ENCODE results near the gene RXRA. TPM values are rescaled to one million over a fixed set of nuclear protein-coding genes. Genes with fewer than 3 reads are reported as not detected.

RXRA gene
- total and polyA plus RNA-seq, 2 of the 13 experiments (the other 11 are each of a cell fraction or from before 2014, with no cell fraction given) = 18.9 to 29.2 TPM

DNA sequence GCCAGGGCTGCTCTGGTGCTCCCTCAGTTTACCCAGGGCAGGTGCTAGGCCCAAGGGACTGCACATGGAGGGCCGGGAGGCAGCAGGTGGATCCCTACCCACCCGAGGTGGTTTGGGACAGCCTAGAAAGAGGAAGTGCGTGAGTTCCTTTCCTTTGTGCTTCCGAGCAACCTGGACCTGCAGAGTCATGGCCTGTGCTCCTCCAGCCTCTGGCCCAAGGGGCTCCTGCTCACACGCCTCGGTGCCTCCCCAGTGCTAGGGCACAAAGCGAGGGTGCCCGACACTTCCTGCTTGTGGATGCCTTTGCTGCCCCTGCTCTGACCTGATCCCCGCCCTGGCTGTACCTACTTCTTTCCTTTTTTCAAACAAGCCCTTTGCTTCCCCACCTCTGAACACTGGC lies 79.3 kb downstream of the RXRA start:
- H3K27ac ChIP-seq (ENCODE audit: extremely low read length, insufficient read depth, low read length) = no peak overlapping the region

DNA sequence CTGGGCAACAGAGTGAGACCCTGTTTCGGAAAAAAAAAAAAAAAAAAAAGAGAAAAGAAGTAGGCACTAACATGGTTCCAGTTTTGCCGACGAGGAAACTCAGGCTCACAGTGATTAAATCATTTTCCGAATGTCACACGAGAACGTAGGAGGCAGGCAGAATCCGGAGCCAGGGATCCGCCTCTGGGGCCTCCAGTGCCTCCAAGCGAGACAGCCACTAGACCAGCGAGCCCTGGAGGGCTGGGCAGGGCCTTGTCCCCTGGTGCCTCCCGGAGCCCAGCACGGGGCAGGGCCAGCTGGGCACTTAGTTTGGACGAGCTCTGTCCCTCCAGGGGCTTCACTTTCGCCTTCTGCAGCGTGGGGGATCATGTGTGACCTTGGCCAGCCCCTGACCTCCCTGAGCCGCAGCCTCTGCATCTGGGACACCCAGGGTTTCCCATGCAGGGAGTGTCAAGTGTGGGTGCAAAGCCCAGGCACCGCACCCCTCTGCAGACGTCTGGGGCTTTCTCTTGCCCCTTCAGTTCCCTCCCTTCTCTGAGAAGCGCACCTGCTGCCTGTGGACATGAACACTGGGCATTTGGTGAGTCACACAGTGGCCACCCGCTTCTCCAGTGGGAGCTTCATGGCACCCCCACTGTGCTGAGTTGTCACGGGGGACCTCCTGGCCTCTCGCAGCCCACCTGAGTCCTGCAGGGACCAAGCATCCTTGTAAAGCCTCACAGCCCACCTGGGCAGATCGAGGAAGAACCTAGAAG lies 80.3 kb downstream of the RXRA start:
- Histone ChIP-seq H3K36me3 (replicated peaks in 1 of 2; ENCODE audit: control insufficient read depth in 1 of 2, insufficient read depth in 2 of 2, low read length in 2 of 2) (peaks cover 18 to 47% of the 10 kb centered on the region in 2 experiments; a peak in 4 of 5 replicates), H3K79me2 (ENCODE audit: insufficient read depth, low read length) (no peaks in the 10 kb centered on the region), H3K27ac (ENCODE audit: extremely low read length, insufficient read depth, low read length) (no peak overlapping the region), H3K4me1 (ENCODE audit: insufficient read depth, low read length) (no peaks in the 10 kb centered on the region), H2AFZ (ENCODE audit: low read length) (no peak overlapping the region), H3K27me3 (ENCODE audit: control insufficient read depth in 1 of 2, insufficient read depth in 2 of 2, low read length in 2 of 2) (no peaks in the 10 kb centered on the region), H3K9me3 (ENCODE audit: low read length) (no peaks in the 10 kb centered on the region), H4K20me1 (ENCODE audit: insufficient read depth, low read length) (peaks cover 9% of the 10 kb centered on the region; the same call in 1 of the 2 replicates), H3K9ac (ENCODE audit: insufficient read depth, low read depth, low read length) (no peak overlapping the region), H3K4me3 (replicated peaks in 1 of 3; ENCODE audit: insufficient read depth in 1 of 3, low read depth in 2 of 3, low read length in 3 of 3) (no peak overlapping the region), H3K4me2 (ENCODE audit: low read depth, low read length) (no peak overlapping the region)
- ChIA-PET POLR2A (no interaction called here), CTCF (ENCODE audit: low intra/inter-chr PET ratio, low total read pairs) (no interaction called here)
- TF ChIP-seq NR1H2 (CRISPR knock-in tag; IDR thresholded peaks at IDR 0.05; ENCODE audit: borderline replicate concordance, low read depth) (no peak), DPF2 (CRISPR knock-in tag; IDR thresholded peaks at IDR 0.05; ENCODE audit: borderline replicate concordance, low read depth) (no peak), NFE2L1 (CRISPR knock-in tag; IDR thresholded peaks at IDR 0.05; ENCODE audit: borderline replicate concordance) (no peak), MXD4 (CRISPR knock-in tag; IDR thresholded peaks at IDR 0.05) (no peak), SIX1 (CRISPR knock-in tag; IDR thresholded peaks at IDR 0.05; ENCODE audit: borderline replicate concordance) (no peak), TBP (CRISPR knock-in tag; IDR thresholded peaks at IDR 0.05) (no peak)
- TF ChIP-seq, protein P1, sequence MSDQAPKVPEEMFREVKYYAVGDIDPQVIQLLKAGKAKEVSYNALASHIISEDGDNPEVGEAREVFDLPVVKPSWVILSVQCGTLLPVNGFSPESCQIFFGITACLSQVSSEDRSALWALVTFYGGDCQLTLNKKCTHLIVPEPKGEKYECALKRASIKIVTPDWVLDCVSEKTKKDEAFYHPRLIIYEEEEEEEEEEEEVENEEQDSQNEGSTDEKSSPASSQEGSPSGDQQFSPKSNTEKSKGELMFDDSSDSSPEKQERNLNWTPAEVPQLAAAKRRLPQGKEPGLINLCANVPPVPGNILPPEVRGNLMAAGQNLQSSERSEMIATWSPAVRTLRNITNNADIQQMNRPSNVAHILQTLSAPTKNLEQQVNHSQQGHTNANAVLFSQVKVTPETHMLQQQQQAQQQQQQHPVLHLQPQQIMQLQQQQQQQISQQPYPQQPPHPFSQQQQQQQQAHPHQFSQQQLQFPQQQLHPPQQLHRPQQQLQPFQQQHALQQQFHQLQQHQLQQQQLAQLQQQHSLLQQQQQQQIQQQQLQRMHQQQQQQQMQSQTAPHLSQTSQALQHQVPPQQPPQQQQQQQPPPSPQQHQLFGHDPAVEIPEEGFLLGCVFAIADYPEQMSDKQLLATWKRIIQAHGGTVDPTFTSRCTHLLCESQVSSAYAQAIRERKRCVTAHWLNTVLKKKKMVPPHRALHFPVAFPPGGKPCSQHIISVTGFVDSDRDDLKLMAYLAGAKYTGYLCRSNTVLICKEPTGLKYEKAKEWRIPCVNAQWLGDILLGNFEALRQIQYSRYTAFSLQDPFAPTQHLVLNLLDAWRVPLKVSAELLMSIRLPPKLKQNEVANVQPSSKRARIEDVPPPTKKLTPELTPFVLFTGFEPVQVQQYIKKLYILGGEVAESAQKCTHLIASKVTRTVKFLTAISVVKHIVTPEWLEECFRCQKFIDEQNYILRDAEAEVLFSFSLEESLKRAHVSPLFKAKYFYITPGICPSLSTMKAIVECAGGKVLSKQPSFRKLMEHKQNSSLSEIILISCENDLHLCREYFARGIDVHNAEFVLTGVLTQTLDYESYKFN (CRISPR knock-in tag; conservative IDR thresholded peaks at IDR 0.05) = no peak
- no peak for DNase-seq (ENCODE audit: low spot score)
- no TSS peak for BruUV-seq (replicated peaks)
- whole genome bisulfite sequencing (ENCODE audit: low lambda C conversion rate) = 90% methylated on average over 15 of the region's 23 CpGs
- ATAC-seq = no peak
- in situ Hi-C loops (cut with HindIII; ENCODE audit: extremely low pct_ligation_motif_present, low pct_unique_long_range_greater_than_20kb) = no loop called here
- FAIRE-seq = no peak
- intact Hi-C loops (cut with micrococcal nuclease; ENCODE audit: unreplicated experiment) = no loop called here

More for the DNA sequence above, 79.3 kb downstream of the RXRA start:
- DNase-seq (ENCODE audit: low spot score) (no peak), ATAC-seq (no peak), FAIRE-seq (no peak)
- Histone ChIP-seq H3K27me3 (ENCODE audit: control insufficient read depth in 1 of 2, insufficient read depth in 2 of 2, low read length in 2 of 2) (no peaks in the 10 kb centered on the region), H2AFZ (ENCODE audit: low read length) (no peak overlapping the region), H3K4me2 (ENCODE audit: low read depth, low read length) (no peak overlapping the region), H3K36me3 (replicated peaks in 1 of 2; ENCODE audit: control insufficient read depth in 1 of 2, insufficient read depth in 2 of 2, low read length in 2 of 2) (peaks cover 14 to 37% of the 10 kb centered on the region in 2 experiments; a peak in 4 of 5 replicates), H3K9ac (ENCODE audit: insufficient read depth, low read depth, low read length) (no peak overlapping the region), H3K4me3 (replicated peaks in 1 of 3; ENCODE audit: insufficient read depth in 1 of 3, low read depth in 2 of 3, low read length in 3 of 3) (no peak overlapping the region), H3K79me2 (ENCODE audit: insufficient read depth, low read length) (no peaks in the 10 kb centered on the region), H3K9me3 (ENCODE audit: low read length) (no peaks in the 10 kb centered on the region), H3K4me1 (ENCODE audit: insufficient read depth, low read length) (no peaks in the 10 kb centered on the region), H4K20me1 (ENCODE audit: insufficient read depth, low read length) (peaks cover 19% of the 10 kb centered on the region; the same call in 1 of the 2 replicates)
- POLR2A ChIA-PET = no interaction called here
- TF ChIP-seq HNRNPLL (IDR thresholded peaks at IDR 0.05; ENCODE audit: low read depth, low read length, poor library complexity, severe bottlenecking) = no peak
- no peak for TF ChIP-seq ZNF446 (CRISPR knock-in tag; IDR thresholded peaks at IDR 0.05)
- TF ChIP-seq, protein P2, sequence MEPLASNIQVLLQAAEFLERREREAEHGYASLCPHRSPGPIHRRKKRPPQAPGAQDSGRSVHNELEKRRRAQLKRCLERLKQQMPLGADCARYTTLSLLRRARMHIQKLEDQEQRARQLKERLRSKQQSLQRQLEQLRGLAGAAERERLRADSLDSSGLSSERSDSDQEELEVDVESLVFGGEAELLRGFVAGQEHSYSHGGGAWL (CRISPR knock-in tag; IDR thresholded peaks at IDR 0.05) = no peak
- intact Hi-C loops (cut with micrococcal nuclease; ENCODE audit: unreplicated experiment) = no loop called here
- CTCF ChIA-PET (ENCODE audit: low intra/inter-chr PET ratio, low total read pairs) = no interaction called here
- 94% methylated on average over 8 of the region's 9 CpGs for WGBS (ENCODE audit: low lambda C conversion rate)
- BruUV-seq (replicated peaks) = no TSS peak
- in situ Hi-C loops (cut with HindIII; ENCODE audit: extremely low pct_ligation_motif_present, low pct_unique_long_range_greater_than_20kb) = no loop called here
